KBM-7 (cell line): Measurements from ENCODE around the gene FKBP1A.

Experiments used
- DNase-seq: peaks from one replicate; pipeline ENCODE4 v3.0.0-alpha.2; 2015
- in situ Hi-C: fragments of 300-500 bp; cut with MboI; formaldehyde crosslinking; loops from 2 replicates; pipeline ENCODE4 v1.14.3; 2020; ENCODE audit warnings: low sequenced_read_pairs, low pct_unique_long_range_greater_than_20kb, mixed read lengths

FKBP1A gene

GRCh38 chr20:1392693-1393506 lies at the start of gene FKBP1A:
TSS of gene FKBP1A (minus strand) at chr20:1393054. CDS start at chr20:1392998, 56 bp downstream.
- in situ Hi-C loops = no loop called here
- DNase-seq = peak; percentile 96

- DNase-seq = no peak
- in situ Hi-C loops = no loop called here
These were observed 49.5 kb upstream of the FKBP1A start for GRCh38 chr20:1442304-1442703.

- in situ Hi-C loops = no loop called here
- DNase-seq = no peak
These were observed 48.3 kb upstream of the FKBP1A start for GRCh38 chr20:1441133-1441532.

- in situ Hi-C loops = no loop called here
- peak; percentile 47 for DNase-seq
These were observed 47.2 kb upstream of the FKBP1A start for GRCh38 chr20:1440024-1440423.

GRCh38 chr20:1438361-1438760 lies 45.5 kb upstream of the FKBP1A start:
- DNase-seq = no peak
- in situ Hi-C loops = no loop called here

- in situ Hi-C loops = no loop called here
These were observed 44.5 kb upstream of the FKBP1A start for GRCh38 chr20:1437235-1437904.

GRCh38 chr20:1436263-1436662 lies 43.4 kb upstream of the FKBP1A start:
- no peak for DNase-seq
- in situ Hi-C loops = no loop called here

More at GRCh38 chr20:1437235-1437904, 44.5 kb upstream of the FKBP1A start:
- peak; percentile 75 for DNase-seq

GRCh38 chr20:1435337-1435699 lies 42.5 kb upstream of the FKBP1A start:
- DNase-seq = no peak
- in situ Hi-C loops = no loop called here

- DNase-seq = peak; percentile 90
- in situ Hi-C loops = no loop called here
These were observed 41.9 kb upstream of the FKBP1A start for GRCh38 chr20:1434571-1435336.

GRCh38 chr20:1431158-1431557 lies 38.3 kb upstream of the FKBP1A start:
- in situ Hi-C loops = no loop called here
- no peak for DNase-seq

- in situ Hi-C loops = no loop called here
- DNase-seq = no peak
These were observed 37.2 kb upstream of the FKBP1A start for GRCh38 chr20:1430004-1430451.

- no peak for DNase-seq
These were observed 36.4 kb upstream of the FKBP1A start for GRCh38 chr20:1429143-1429728.

GRCh38 chr20:1427457-1428054 lies 34.7 kb upstream of the FKBP1A start:
- DNase-seq = no peak
- in situ Hi-C loops = no loop called here

More at GRCh38 chr20:1429143-1429728, 36.4 kb upstream of the FKBP1A start:
- in situ Hi-C loops = no loop called here

- in situ Hi-C loops = no loop called here
- no peak for DNase-seq
These were observed 33.5 kb upstream of the FKBP1A start for GRCh38 chr20:1426231-1426849.

- no peak for DNase-seq
- in situ Hi-C loops = no loop called here
These were observed 31.5 kb upstream of the FKBP1A start for GRCh38 chr20:1424336-1424735.

- in situ Hi-C loops = no loop called here
- peak; percentile 83 for DNase-seq
These were observed 30.8 kb upstream of the FKBP1A start for GRCh38 chr20:1423625-1424106.

GRCh38 chr20:1423206-1423605 lies 30.4 kb upstream of the FKBP1A start:
- DNase-seq = no peak
- in situ Hi-C loops = no loop called here

GRCh38 chr20:1422753-1423152 lies 29.9 kb upstream of the FKBP1A start:
- in situ Hi-C loops = no loop called here
- no peak for DNase-seq
